AG04450 (cell line): ENCODE results near the gene ZNF536. TPM values are rescaled to one million over a fixed set of nuclear protein-coding genes. Genes with fewer than 3 reads are reported as not detected.

Experiments
- CTCF ChIA-PET: fragments of 300-600, 350-600 bp; formaldehyde crosslinking; extraction: SDS; loops from one replicate; lab custom pipeline; 2022; ENCODE audit warnings: antibody characterized with exemption, inconsistent platforms; lab: Charles Lee
- POLR2A ChIA-PET: fragments of 350-600 bp; formaldehyde crosslinking; extraction: SDS; loops from one replicate; lab custom pipeline; 2021; ENCODE audit warnings: antibody characterized with exemption, inconsistent platforms; lab: Yijun Ruan, JAX
- DNase-seq: peaks from one replicate; pipeline ENCODE4 v3.0.0-alpha.2; 2011; ENCODE audit warnings: low read depth, low spot score
- H3K27ac ChIP-seq: one replicate; pipeline ENCODE4 v1.5.1; 2012; ENCODE audit warnings: low read depth, low read length, control low read depth
- H3K27me3 ChIP-seq: one replicate; pipeline ENCODE4 v1.6.0; 2012; ENCODE audit warnings: low read length; ENCODE audit not compliant: control insufficient read depth, insufficient read depth
- H3K4me3 ChIP-seq: 2 replicates; pipeline ENCODE4 v1.5.1; 2011; ENCODE audit warnings: mild to moderate bottlenecking, low read depth, low read length, control low read depth
- H3K9me3 ChIP-seq: 2 replicates; pipeline ENCODE4 v1.5.1; 2012; ENCODE audit warnings: low read length; ENCODE audit not compliant: control insufficient read depth, insufficient read depth
- CTCF ChIP-seq: IDR thresholded peaks from 2 replicates; pipeline ENCODE4 v1.5.1; 2011; ENCODE audit warnings: low read depth, low read length, control low read depth, inconsistent platforms
- polyA plus RNA-seq: library from polyadenylated mRNA; depleted of rRNA; stranded (reverse); fragments of >200 nt; gene quantifications from 2 replicates; pipeline ENCODE4 v1.2.3, GENCODE V29; 2011

ZNF536 gene
- polyA plus RNA-seq, 1 experiment: not detected

- no peak for DNase-seq
- CTCF ChIA-PET: no interaction called here
- POLR2A ChIA-PET: no interaction called here
- Histone ChIP-seq H3K4me3 (no peak overlapping the region), H3K27me3 (no peaks in the 10 kb centered on the region), H3K27ac (no peak overlapping the region), H3K9me3 (peaks cover 75% of the 10 kb centered on the region)
- no peak for TF ChIP-seq CTCF
Observed at GRCh38 chr19:30428092-30428680, 56.0 kb downstream of the ZNF536 start.

GRCh38 chr19:30428844-30429243 is 56.7 kb downstream of the ZNF536 start:
- no peak for DNase-seq
- CTCF ChIA-PET: no interaction called here
- no peak for TF ChIP-seq CTCF

GRCh38 chr19:30430206-30430734 is 58.1 kb downstream of the ZNF536 start:
- TF ChIP-seq CTCF: no peak
- Histone ChIP-seq H3K27ac (no peak overlapping the region), H3K27me3 (no peaks in the 10 kb centered on the region), H3K4me3 (no peak overlapping the region), H3K9me3 (peaks cover 62% of the 10 kb centered on the region)
- CTCF ChIA-PET: no interaction called here
- no peak for DNase-seq
- POLR2A ChIA-PET: no interaction called here

More at GRCh38 chr19:30428844-30429243, 56.7 kb downstream of the ZNF536 start:
- peaks cover 69% of the 10 kb centered on the region for H3K9me3 ChIP-seq
- H3K4me3 ChIP-seq: no peak overlapping the region
- no peak overlapping the region for H3K27ac ChIP-seq
- no peaks in the 10 kb centered on the region for H3K27me3 ChIP-seq
- POLR2A ChIA-PET: no interaction called here

GRCh38 chr19:30431591-30431990 is 59.4 kb downstream of the ZNF536 start:
- no peak for DNase-seq
- peaks cover 62% of the 10 kb centered on the region for H3K9me3 ChIP-seq
- no peak overlapping the region for H3K27ac ChIP-seq
- ChIA-PET POLR2A (no interaction called here), CTCF (no interaction called here)
- no peaks in the 10 kb centered on the region for H3K27me3 ChIP-seq
- H3K4me3 ChIP-seq: no peak overlapping the region
- no peak for TF ChIP-seq CTCF

- Histone ChIP-seq H3K27me3 (no peaks in the 10 kb centered on the region), H3K4me3 (no peak overlapping the region), H3K9me3 (peaks cover 61% of the 10 kb centered on the region), H3K27ac (no peak overlapping the region)
- ChIA-PET POLR2A (no interaction called here), CTCF (no interaction called here)
- TF ChIP-seq CTCF: no peak
- DNase-seq: no peak
Observed at GRCh38 chr19:30434797-30435594, 62.8 kb downstream of the ZNF536 start.
